Stomach (tissue), 9 donors: ENCODE results near the gene CIROP. TPM values are rescaled to one million over a fixed set of nuclear protein-coding genes. Genes with fewer than 3 reads are reported as not detected.

Source experiments
- DNase-seq, 2 donors: peaks; one replicate each; pipeline versions ENCODE4 v3.0.0 to v3.0.0-alpha.2; 2013 to 2019
- H3K27ac ChIP-seq, 5 donors: fragments of 200-600 bp in 4 of 5; sonication (generic) in 4 of 5; one replicate each; pipeline ENCODE4 v1.5.1; 2013 to 2019; ENCODE audit warnings: mild to moderate bottlenecking in 1 of 5, moderate library complexity in 1 of 5
- H3K27me3 ChIP-seq, 3 donors: fragments of 200-600 bp; sonication (generic); one replicate each; pipeline ENCODE4 v1.5.1; 2017 to 2019; ENCODE audit warnings: mixed run types in 1 of 3
- H3K36me3 ChIP-seq, 4 donors: fragments of 200-600 bp; sonication (generic); 1 replicate in 3 of 4; 2 replicates in 1 of 4; pipeline ENCODE4 v1.5.1; 2016 to 2019
- H3K4me1 ChIP-seq, 4 donors: fragments of 200-600 bp; sonication (generic); one replicate each; pipeline ENCODE4 v1.5.1; 2016 to 2019
- H3K4me3 ChIP-seq, 4 donors: fragments of 200-600 bp; sonication (generic) in 3 of 4; one replicate each; pipeline ENCODE4 v1.5.1; 2016 to 2019; ENCODE audit warnings: mild to moderate bottlenecking in 1 of 4
- H3K9me3 ChIP-seq, 4 donors: fragments of 200-600 bp; sonication (generic); one replicate each; pipeline ENCODE4 v1.5.1; 2016 to 2019
- CTCF ChIP-seq, 7 experiments: fragments of 450-650 bp in 4 of 7; fragments of 200-600 bp in 3 of 7; sonication (generic) in 3 of 7; IDR thresholded peaks; one replicate each; pipeline ENCODE4 v1.5.1; 2016 to 2019; ENCODE audit warnings: antibody characterized with exemption in 7 of 7, control low read depth in 2 of 7, mild to moderate bottlenecking in 1 of 7
- EP300 ChIP-seq: sonication (generic); formaldehyde crosslinking; IDR thresholded peaks from one replicate; pipeline ENCODE4 v1.6.1; 2017; ENCODE audit warnings: antibody characterized with exemption
- POLR2A ChIP-seq, 4 donors: fragments of 450-650 bp; IDR thresholded peaks; one replicate each; pipeline ENCODE4 v1.6.1; 2016; ENCODE audit warnings: antibody characterized with exemption in 4 of 4, control low read depth in 2 of 4, mild to moderate bottlenecking in 1 of 4, moderate library complexity in 1 of 4
- POLR2AphosphoS5 ChIP-seq, 3 donors: sonication (generic); formaldehyde crosslinking; IDR thresholded peaks; one replicate each; pipeline ENCODE4 v1.6.1; 2016; ENCODE audit warnings: antibody characterized with exemption in 3 of 3
- WGBS, 5 donors: extraction: QIAGEN DNeasy Blood & Tissue Kit in 3 of 5; methylation state at CpG; one replicate each; pipeline versions ENCODE4 v1.1.5 to v1.1.7; 2013 to 2018; 5-methylcytosine and 5-hydroxymethylcytosine counted together
- intact Hi-C: fragments of 100-400 bp; cut with DNase I; formaldehyde crosslinking; loops from one replicate; pipeline ENCODE4 v1.15.1; 2023; ENCODE audit warnings: low total_unique reads
- polyA plus RNA-seq, 3 donors: library from polyadenylated mRNA; stranded (reverse); fragments of 200-250 nt; gene quantifications; one replicate each; pipeline ENCODE4 v1.2.3, GENCODE V29; 2013
- total RNA-seq, 5 donors: library from RNA; depleted of rRNA; stranded (reverse); fragments of >200 nt; gene quantifications; one replicate each; pipeline versions ENCODE4 v1.1.0 to v1.2.3, GENCODE V29; 2014 to 2016
- donor health status: healthy with polysubstance abuse.
- donor health status: Bipolar disorder and iron deficiency.
- donor health status: healthy.

The CIROP gene
- total and polyA plus RNA-seq, 8 donors, result not detected

GRCh38 chr14:23132970-23133369 is 28.2 kb upstream of the CIROP start:
- intact Hi-C loops, result no loop called here
- no peak overlapping the region for H3K27ac ChIP-seq
- DNase-seq, result no peak
- H3K9me3 ChIP-seq, result no peaks in the 10 kb centered on the region
- H3K36me3 ChIP-seq, result peaks cover 33 to 77% (median 75%) of the 10 kb centered on the region in 4 donors
- WGBS, 5 donors, result 84 to 91% (median 87%) methylated on average over 8 of the region's 8 CpGs
- peaks cover 8 to 21% (median 11%) of the 10 kb centered on the region in 4 donors for H3K4me1 ChIP-seq
- no peaks in the 10 kb centered on the region for H3K27me3 ChIP-seq
- TF ChIP-seq POLR2A (IDR thresholded peaks at IDR 0.05), result no peak
- TF ChIP-seq CTCF (IDR thresholded peaks at IDR 0.05), result no peak
- TF ChIP-seq EP300, result no peak
- TF ChIP-seq POLR2AphosphoS5 (IDR thresholded peaks at IDR 0.05), result no peak
- no peak overlapping the region for H3K4me3 ChIP-seq

- H3K4me3 ChIP-seq, result no peak overlapping the region
- H3K9me3 ChIP-seq, result no peaks in the 10 kb centered on the region
- TF ChIP-seq EP300, result no peak
- no peak for DNase-seq
- H3K4me1 ChIP-seq, result peaks cover 0 to 13% (median 0%) of the 10 kb centered on the region in 4 donors
- 85 to 89% (median 87%) methylated on average over 5 of the region's 5 CpGs for WGBS, 5 donors
- H3K27me3 ChIP-seq, result no peaks in the 10 kb centered on the region
- intact Hi-C loops, result no loop called here
- peaks cover 28 to 82% (median 76%) of the 10 kb centered on the region in 4 donors for H3K36me3 ChIP-seq
- H3K27ac ChIP-seq, result no peak overlapping the region
Observed at GRCh38 chr14:23131482-23131881, 26.7 kb upstream of the CIROP start.

GRCh38 chr14:23130871-23131270 is 26.1 kb upstream of the CIROP start:
- Histone ChIP-seq H3K27ac (no peak overlapping the region), H3K36me3 (peaks cover 28 to 79% (median 75%) of the 10 kb centered on the region in 4 donors), H3K27me3 (no peaks in the 10 kb centered on the region), H3K4me1 (peaks cover 0 to 19% (median 0%) of the 10 kb centered on the region in 4 donors), H3K9me3 (no peaks in the 10 kb centered on the region), H3K4me3 (no peak overlapping the region)
- intact Hi-C loops, result no loop called here
- no peak for DNase-seq
- TF ChIP-seq CTCF (IDR thresholded peaks at IDR 0.05) (no peak), POLR2AphosphoS5 (IDR thresholded peaks at IDR 0.05) (no peak), EP300 (no peak), POLR2A (IDR thresholded peaks at IDR 0.05) (no peak)
- WGBS, 5 donors, result 46 to 67% (median 55%) methylated on average over 3 of the region's 3 CpGs

GRCh38 chr14:23129759-23130316 is 25.0 kb upstream of the CIROP start:
- H3K4me3 ChIP-seq, result no peak overlapping the region
- peaks cover 0 to 25% (median 0%) of the 10 kb centered on the region in 4 donors for H3K4me1 ChIP-seq
- WGBS, 5 donors, result 85 to 93% (median 92%) methylated on average over 7 of the region's 7 CpGs
- H3K9me3 ChIP-seq, result no peaks in the 10 kb centered on the region
- no peaks in the 10 kb centered on the region for H3K27me3 ChIP-seq
- H3K36me3 ChIP-seq, result peaks cover 28 to 74% (median 70%) of the 10 kb centered on the region in 4 donors
- TF ChIP-seq POLR2AphosphoS5 (IDR thresholded peaks at IDR 0.05) (no peak), EP300 (no peak), POLR2A (IDR thresholded peaks at IDR 0.05) (no peak), CTCF (IDR thresholded peaks at IDR 0.05) (no peak)
- intact Hi-C loops, result no loop called here
- no peak overlapping the region for H3K27ac ChIP-seq
- no peak for DNase-seq
